GM10266 (cell line): ENCODE results near the gene PEF1.
A peak's percentile ranks its signal among the peaks of the same experiment; 100 is the strongest.

Source experiments
- DNase-seq: peaks from one replicate; pipeline ENCODE4 v3.0.0; 2012; ENCODE audit errors: extremely low spot score
- CTCF ChIP-seq: IDR thresholded peaks from 2 replicates; pipeline ENCODE4 v1.5.1; 2012; ENCODE audit warnings: mild to moderate bottlenecking, low read depth; ENCODE audit not compliant: control insufficient read depth, insufficient read depth; ENCODE audit errors: missing control alignments

PEF1 gene, protein sequence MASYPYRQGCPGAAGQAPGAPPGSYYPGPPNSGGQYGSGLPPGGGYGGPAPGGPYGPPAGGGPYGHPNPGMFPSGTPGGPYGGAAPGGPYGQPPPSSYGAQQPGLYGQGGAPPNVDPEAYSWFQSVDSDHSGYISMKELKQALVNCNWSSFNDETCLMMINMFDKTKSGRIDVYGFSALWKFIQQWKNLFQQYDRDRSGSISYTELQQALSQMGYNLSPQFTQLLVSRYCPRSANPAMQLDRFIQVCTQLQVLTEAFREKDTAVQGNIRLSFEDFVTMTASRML

GRCh38 chr1:31644560-31645273, at the start of gene PEF1:
TSS of gene PEF1 (minus strand) at chr1:31644876. CDS start at chr1:31644864, 12 bp downstream.
- DNase-seq = peak; percentile 97

GRCh38 chr1:31693231-31693630, 48.6 kb upstream of the PEF1 start:
- TF ChIP-seq CTCF = no peak
- DNase-seq = no peak

More at GRCh38 chr1:31644560-31645273, at the start of gene PEF1:
- no peak for TF ChIP-seq CTCF

- DNase-seq = no peak
- TF ChIP-seq CTCF = no peak
These were observed 47.3 kb upstream of the PEF1 start for GRCh38 chr1:31691951-31692350.

DNA sequence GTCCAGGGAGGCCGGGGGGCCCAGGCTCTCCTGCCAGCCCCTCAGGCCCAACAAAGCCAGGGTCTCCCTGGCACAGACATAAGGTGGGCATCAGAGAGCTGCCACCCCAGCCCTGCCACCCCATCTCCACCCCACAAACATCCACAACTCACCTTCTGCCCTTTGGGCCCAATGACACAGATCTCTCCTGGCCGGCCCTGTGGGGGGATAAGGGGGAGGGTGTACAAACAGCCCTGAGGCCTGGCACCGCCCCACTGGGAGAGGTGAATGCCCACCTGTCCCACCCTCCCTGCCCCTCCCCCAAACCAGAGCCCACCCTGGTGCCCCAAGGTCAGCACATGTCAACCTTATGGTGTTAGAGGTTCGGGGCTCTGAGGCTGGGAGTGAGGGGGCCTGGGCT, 46.8 kb upstream of the PEF1 start:
- DNase-seq = no peak
- TF ChIP-seq CTCF = no peak

GRCh38 chr1:31690921-31691320, 46.2 kb upstream of the PEF1 start:
- DNase-seq = no peak
- TF ChIP-seq CTCF = no peak

DNA sequence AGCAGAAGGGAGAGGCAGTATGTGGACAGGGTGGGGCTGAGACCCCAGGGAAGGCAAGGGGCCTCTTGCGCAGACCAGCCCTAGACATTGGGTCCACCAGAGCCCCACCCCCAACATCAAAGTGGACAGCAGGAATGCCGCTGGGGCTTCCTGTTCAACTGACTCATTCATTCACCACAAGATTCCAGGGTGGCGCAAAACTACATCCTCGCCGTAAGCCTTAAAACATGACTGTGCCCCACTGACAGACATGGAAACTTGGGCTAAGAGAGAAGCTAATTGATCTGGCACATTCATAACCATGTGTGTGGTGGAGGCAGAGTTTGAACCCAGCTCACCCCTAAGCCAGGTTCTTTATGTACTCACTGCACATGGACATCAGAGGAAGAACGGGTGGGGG, 45.2 kb upstream of the PEF1 start:
- no peak for TF ChIP-seq CTCF
- no peak for DNase-seq

DNA sequence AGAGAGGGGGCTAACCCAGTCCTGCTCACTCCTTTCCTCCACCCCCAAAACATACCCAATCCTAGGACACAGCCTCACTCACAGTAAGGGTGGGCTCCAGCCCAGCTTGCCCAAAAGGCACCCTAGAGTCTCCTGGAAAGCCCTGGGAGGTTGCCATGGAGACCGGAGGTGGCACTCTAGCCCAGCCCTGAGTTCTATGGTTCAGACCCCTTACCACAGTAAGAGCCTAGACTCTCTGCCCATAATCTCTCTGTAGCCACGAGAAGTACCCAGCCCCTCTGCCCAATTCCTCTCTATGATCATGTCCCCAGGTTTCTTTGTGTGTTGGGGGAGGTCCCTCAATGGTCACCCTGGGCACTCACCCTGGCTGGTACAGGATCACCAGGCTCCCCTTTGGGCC, 44.7 kb upstream of the PEF1 start:
- TF ChIP-seq CTCF = no peak
- DNase-seq = no peak
